Liver (tissue), 9 donors: ENCODE measurements around the gene PRKN. TPM values are rescaled to one million over a fixed set of nuclear protein-coding genes. Genes with fewer than 3 reads are reported as not detected.

Source experiments
- DNase-seq: peaks from one replicate; pipeline ENCODE4 v3.0.0-alpha.2; 2017; ENCODE audit warnings: low spot score
- H3K27ac ChIP-seq, 2 donors: one replicate each; pipeline ENCODE4 v1.7.0; 2013; ENCODE audit warnings: inconsistent platforms in 2 of 2, low read length in 2 of 2, control low read depth in 1 of 2, low read depth in 1 of 2, mild to moderate bottlenecking in 1 of 2
- H3K27me3 ChIP-seq, 4 donors: one replicate each; pipeline versions ENCODE4 v1.6.1 to v1.7.0; 2013; ENCODE audit warnings: low read length in 3 of 4, inconsistent platforms in 1 of 4, mild to moderate bottlenecking in 1 of 4, moderate library complexity in 1 of 4; ENCODE audit not compliant: control insufficient read depth in 4 of 4, insufficient read depth in 4 of 4
- H3K36me3 ChIP-seq, 4 donors: one replicate each; pipeline versions ENCODE4 v1.6.1 to v1.7.0; 2013; ENCODE audit warnings: low read length in 3 of 4, mild to moderate bottlenecking in 3 of 4, low read depth in 1 of 4, moderate library complexity in 1 of 4; ENCODE audit not compliant: control insufficient read depth in 4 of 4, insufficient read depth in 3 of 4
- H3K4me1 ChIP-seq, 4 donors: one replicate each; pipeline versions ENCODE4 v1.6.1 to v1.7.0; 2013; ENCODE audit warnings: low read length in 3 of 4, mild to moderate bottlenecking in 3 of 4, moderate library complexity in 1 of 4; ENCODE audit not compliant: control insufficient read depth in 4 of 4, insufficient read depth in 4 of 4
- H3K4me3 ChIP-seq, 3 donors: one replicate each; pipeline versions ENCODE4 v1.6.1 to v1.7.0; 2013; ENCODE audit warnings: low read length in 3 of 3, control low read depth in 1 of 3, low read depth in 1 of 3, mild to moderate bottlenecking in 1 of 3
- H3K9ac ChIP-seq, 2 donors: one replicate each; pipeline ENCODE4 v1.7.0; 2013; ENCODE audit warnings: low read length in 2 of 2, mild to moderate bottlenecking in 2 of 2, moderate library complexity in 2 of 2, control low read depth in 1 of 2, low read depth in 1 of 2
- H3K9me3 ChIP-seq, 4 donors: one replicate each; pipeline versions ENCODE4 v1.6.1 to v1.7.0; 2013; ENCODE audit warnings: low read length in 3 of 4; ENCODE audit not compliant: control insufficient read depth in 4 of 4
- CTCF ChIP-seq: fragments of 150-350 bp; IDR thresholded peaks from 2 replicates; pipeline ENCODE4 v1.5.1; 2017; ENCODE audit warnings: improper control_type of control experiment, low read depth, low read length; ENCODE audit not compliant: missing input control
- EGR1 ChIP-seq, 2 donors: IDR thresholded peaks; 2 replicates each; pipeline ENCODE4 v1.6.1; 2016 to 2018; ENCODE audit warnings: antibody characterized with exemption in 2 of 2, low read depth in 2 of 2
- FOXA1 ChIP-seq: IDR thresholded peaks from 2 replicates; pipeline ENCODE4 v1.6.1; 2016; ENCODE audit warnings: antibody characterized with exemption
- FOXA2 ChIP-seq: IDR thresholded peaks from 2 replicates; pipeline ENCODE4 v1.6.1; 2016; ENCODE audit warnings: antibody characterized with exemption
- GABPA ChIP-seq, 2 donors: IDR thresholded peaks in 1 of 2; conservative IDR thresholded peaks in 1 of 2; 2 replicates each; pipeline ENCODE4 v1.6.1; 2016; ENCODE audit warnings: antibody characterized with exemption in 2 of 2, mild to moderate bottlenecking in 1 of 2, moderate library complexity in 1 of 2
- HNF4A ChIP-seq, 2 donors: conservative IDR thresholded peaks; 2 replicates each; pipeline ENCODE4 v1.6.1; 2016; ENCODE audit warnings: antibody characterized with exemption in 2 of 2, mild to moderate bottlenecking in 2 of 2
- HNF4G ChIP-seq: IDR thresholded peaks from 2 replicates; pipeline ENCODE4 v1.6.1; 2016; ENCODE audit warnings: antibody characterized with exemption
- JUND ChIP-seq, 2 donors: IDR thresholded peaks; 2 replicates each; pipeline ENCODE4 v1.6.1; 2016; ENCODE audit warnings: antibody characterized with exemption in 2 of 2
- RAD21 ChIP-seq, 2 donors: IDR thresholded peaks; 2 replicates each; pipeline ENCODE4 v1.6.1; 2016; ENCODE audit warnings: antibody characterized with exemption in 2 of 2, mild to moderate bottlenecking in 2 of 2
- RXRA ChIP-seq, 2 donors: IDR thresholded peaks; 2 replicates each; pipeline ENCODE4 v1.6.1; 2017 to 2018; ENCODE audit warnings: antibody characterized with exemption in 2 of 2, mild to moderate bottlenecking in 1 of 2
- YY1 ChIP-seq: IDR thresholded peaks from 2 replicates; pipeline ENCODE4 v1.6.1; 2016; ENCODE audit warnings: antibody characterized with exemption, mild to moderate bottlenecking
- ZBTB33 ChIP-seq: IDR thresholded peaks from 2 replicates; pipeline ENCODE4 v1.6.1; 2016; ENCODE audit warnings: antibody characterized with exemption
- WGBS: extraction: QIAGEN DNeasy Blood & Tissue Kit; methylation state at CpG from one replicate; pipeline ENCODE4 v1.1.7; 2013; 5-methylcytosine and 5-hydroxymethylcytosine counted together
- polyA plus RNA-seq, 2 donors: library from polyadenylated mRNA; stranded (reverse) in 1 of 2; unstranded in 1 of 2; fragments of 200-250 nt in 1 of 2; fragments of >200 nt in 1 of 2; fragmentation: Nextera tagmentation in 1 of 2; extraction: Ambion mirVana in 1 of 2; gene quantifications; one replicate each; pipeline versions ENCODE4 v1.2.1 to v1.2.3, GENCODE V29; 2013 to 2015
- total RNA-seq, 2 donors: library from RNA; depleted of rRNA; stranded (reverse); fragments of >200 nt; gene quantifications; one replicate each; pipeline ENCODE4 v1.2.3, GENCODE V29; 2014
- TF ChIP-seq, protein P1 (sequence below): IDR thresholded peaks from 2 replicates; pipeline ENCODE4 v1.6.1; 2016; ENCODE audit warnings: antibody characterized with exemption, mild to moderate bottlenecking
- donor health status: healthy.
- donor health status: healthy.
- donor health status: healthy.
- donor health status: healthy.
- donor health status: healthy.

PRKN gene
- total and polyA plus RNA-seq, 4 donors: 0.47 to 4.1 (median 3.2) TPM

GRCh38 chr6:161996783-161997182 is 730.8 kb downstream of the PRKN start:
- Histone ChIP-seq H3K36me3 (no peaks in the 10 kb centered on the region), H3K9me3 (peaks cover 0 to 1% (median 0%) of the 10 kb centered on the region in 4 donors), H3K9ac (no peak overlapping the region), H3K27me3 (no peaks in the 10 kb centered on the region), H3K27ac (no peak overlapping the region), H3K4me3 (no peak overlapping the region), H3K4me1 (no peaks in the 10 kb centered on the region)
- DNase-seq: no peak
- TF ChIP-seq JUND (IDR thresholded peaks at IDR 0.05) (no peak), RAD21 (IDR thresholded peaks at IDR 0.05) (no peak), FOXA2 (no peak), ZBTB33 (no peak), RXRA (IDR thresholded peaks at IDR 0.05) (no peak), EGR1 (IDR thresholded peaks at IDR 0.05; ENCODE audit: low read depth in 2 of 2) (no peak), FOXA1 (no peak), CTCF (no peak)
- WGBS: 81% methylated on average over 9 of the region's 9 CpGs

DNA sequence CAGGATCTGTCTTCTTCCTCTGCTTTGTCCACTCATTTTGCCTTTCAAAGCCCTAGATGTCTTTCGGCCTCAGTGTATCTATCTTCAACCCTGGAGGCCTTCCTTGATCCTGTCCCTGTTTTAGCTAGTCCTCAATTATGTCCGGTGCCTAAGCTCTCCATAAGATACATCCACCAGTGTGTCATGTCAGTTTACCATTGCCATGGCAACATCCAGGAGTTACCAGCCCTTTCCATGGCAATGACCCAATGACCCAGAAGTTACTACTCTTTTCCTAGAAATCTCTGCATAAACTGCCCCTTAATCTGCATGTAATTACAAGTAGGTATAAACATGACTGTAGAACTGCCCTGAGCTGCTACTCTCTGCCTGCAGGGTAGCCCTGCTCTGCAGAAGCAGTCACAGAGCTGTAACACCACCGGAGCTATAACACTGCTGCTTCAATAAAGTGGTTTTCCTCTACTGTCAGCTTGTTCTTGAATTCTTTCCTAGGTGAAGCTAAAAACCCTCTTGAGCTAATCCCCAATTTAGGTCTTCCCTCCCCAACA is 741.6 kb downstream of the PRKN start:
- H3K27me3 ChIP-seq: no peaks in the 10 kb centered on the region
- H3K9me3 ChIP-seq: peaks cover 0 to 6% (median 1%) of the 10 kb centered on the region in 4 donors
- WGBS: 86% methylated on average over 3 of the region's 3 CpGs
- TF ChIP-seq HNF4G (no peak), RXRA (IDR thresholded peaks at IDR 0.05) (no peak), HNF4A (conservative IDR thresholded peaks at IDR 0.05) (no peak), FOXA2 (no peak), EGR1 (IDR thresholded peaks at IDR 0.05; ENCODE audit: low read depth in 2 of 2) (no peak), ZBTB33 (no peak), RAD21 (IDR thresholded peaks at IDR 0.05) (no peak), FOXA1 (no peak), GABPA (IDR thresholded peaks at IDR 0.05 in 1 of 2, conservative IDR thresholded peaks at IDR 0.05 in 1 of 2) (no peak), JUND (IDR thresholded peaks at IDR 0.05) (no peak), YY1 (no peak)
- TF ChIP-seq, protein P1, sequence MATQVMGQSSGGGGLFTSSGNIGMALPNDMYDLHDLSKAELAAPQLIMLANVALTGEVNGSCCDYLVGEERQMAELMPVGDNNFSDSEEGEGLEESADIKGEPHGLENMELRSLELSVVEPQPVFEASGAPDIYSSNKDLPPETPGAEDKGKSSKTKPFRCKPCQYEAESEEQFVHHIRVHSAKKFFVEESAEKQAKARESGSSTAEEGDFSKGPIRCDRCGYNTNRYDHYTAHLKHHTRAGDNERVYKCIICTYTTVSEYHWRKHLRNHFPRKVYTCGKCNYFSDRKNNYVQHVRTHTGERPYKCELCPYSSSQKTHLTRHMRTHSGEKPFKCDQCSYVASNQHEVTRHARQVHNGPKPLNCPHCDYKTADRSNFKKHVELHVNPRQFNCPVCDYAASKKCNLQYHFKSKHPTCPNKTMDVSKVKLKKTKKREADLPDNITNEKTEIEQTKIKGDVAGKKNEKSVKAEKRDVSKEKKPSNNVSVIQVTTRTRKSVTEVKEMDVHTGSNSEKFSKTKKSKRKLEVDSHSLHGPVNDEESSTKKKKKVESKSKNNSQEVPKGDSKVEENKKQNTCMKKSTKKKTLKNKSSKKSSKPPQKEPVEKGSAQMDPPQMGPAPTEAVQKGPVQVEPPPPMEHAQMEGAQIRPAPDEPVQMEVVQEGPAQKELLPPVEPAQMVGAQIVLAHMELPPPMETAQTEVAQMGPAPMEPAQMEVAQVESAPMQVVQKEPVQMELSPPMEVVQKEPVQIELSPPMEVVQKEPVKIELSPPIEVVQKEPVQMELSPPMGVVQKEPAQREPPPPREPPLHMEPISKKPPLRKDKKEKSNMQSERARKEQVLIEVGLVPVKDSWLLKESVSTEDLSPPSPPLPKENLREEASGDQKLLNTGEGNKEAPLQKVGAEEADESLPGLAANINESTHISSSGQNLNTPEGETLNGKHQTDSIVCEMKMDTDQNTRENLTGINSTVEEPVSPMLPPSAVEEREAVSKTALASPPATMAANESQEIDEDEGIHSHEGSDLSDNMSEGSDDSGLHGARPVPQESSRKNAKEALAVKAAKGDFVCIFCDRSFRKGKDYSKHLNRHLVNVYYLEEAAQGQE: no peak
- no peak overlapping the region for H3K4me3 ChIP-seq
- no peak for DNase-seq
- no peak overlapping the region for H3K27ac ChIP-seq
- no peak overlapping the region for H3K9ac ChIP-seq
- no peaks in the 10 kb centered on the region for H3K36me3 ChIP-seq
- H3K4me1 ChIP-seq: no peaks in the 10 kb centered on the region
